ENCODE results near the gene FGF11. TPM values are rescaled to one million over a fixed set of nuclear protein-coding genes. Genes with fewer than 3 reads are reported as not detected.

Gene FGF11
- total RNA-seq, result 2.4 TPM
- long read RNA-seq, partial matches to known transcripts, result 0 of 1 reads
- long read RNA-seq, other reads (novel, unspliced or antisense), result 0 of 1 reads

GRCh38 chr17:7439462-7440112 is at the start of gene FGF11:
TSS of gene FGF11 (plus strand) at chr17:7439512. CDS start at chr17:7439621, 109 bp downstream.
- DNase-seq (ENCODE audit: low spot score), result no peak

GRCh38 chr17:7389924-7390910 is 49.1 kb upstream of the FGF11 start:
- no peak for DNase-seq (ENCODE audit: low spot score)

DNA sequence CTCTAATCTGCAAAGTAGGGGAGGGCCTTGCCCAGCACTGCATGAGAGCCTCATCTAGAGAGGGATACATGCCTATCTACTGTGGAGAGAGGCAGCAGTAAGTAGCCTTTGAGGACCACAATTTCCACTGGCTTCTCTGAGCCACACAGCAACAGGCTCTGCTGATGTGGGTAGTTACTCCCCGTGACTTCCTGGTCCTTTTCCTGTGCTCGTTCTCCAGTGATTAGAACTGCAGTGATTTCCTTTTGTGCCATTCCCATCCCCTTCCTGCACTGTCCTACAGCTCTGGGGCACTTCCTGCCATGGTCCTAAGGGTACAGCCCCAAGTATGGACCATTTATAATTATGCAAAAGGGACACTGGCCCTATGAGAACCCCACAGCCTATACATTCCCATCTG is 48.0 kb upstream of the FGF11 start:
- DNase-seq (ENCODE audit: low spot score), result no peak

DNA sequence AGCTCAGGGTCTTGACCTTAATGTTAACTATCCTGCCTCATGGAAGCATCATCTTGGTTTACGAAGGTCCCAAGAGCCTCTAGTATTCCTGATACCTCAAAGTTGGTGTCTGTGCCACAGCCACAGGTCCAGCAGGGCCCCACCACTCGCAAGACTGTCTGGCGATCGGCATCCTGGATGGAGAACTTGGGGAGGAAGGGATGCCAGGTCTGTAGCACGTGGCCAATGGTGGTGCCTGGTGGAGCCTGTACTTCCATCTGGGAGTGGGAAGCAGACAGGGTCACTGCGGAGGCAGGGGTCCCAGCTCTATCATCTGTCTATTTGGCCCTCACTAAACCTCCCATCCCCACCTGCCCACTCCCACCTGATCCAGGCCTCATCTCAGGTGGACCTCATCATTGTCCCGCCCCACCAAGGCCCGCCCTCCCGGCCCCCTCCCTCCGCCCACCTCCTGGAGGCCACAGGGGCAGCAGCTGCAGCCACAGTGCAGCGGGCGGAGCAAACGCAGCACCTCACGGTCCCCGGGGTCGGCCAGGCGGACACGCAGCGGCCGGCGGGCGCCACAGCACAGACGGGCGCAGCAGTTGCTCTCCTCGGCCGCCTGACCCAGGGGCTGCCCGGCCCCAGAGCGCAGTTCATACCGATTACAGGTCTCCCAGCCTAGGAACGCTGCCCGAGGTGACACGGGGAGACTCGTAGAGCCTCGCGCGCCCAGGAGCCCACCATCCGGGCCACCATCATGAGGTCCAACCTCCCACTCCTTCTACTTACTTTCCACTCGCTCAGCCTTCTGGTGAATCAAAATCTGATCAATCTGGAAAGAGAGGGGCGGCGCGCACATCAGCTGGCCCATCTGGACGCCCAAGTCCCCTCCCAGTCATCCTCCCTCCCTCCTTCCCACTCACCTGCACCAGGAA is 46.4 kb upstream of the FGF11 start:
- DNase-seq (ENCODE audit: low spot score), result no peak

DNA sequence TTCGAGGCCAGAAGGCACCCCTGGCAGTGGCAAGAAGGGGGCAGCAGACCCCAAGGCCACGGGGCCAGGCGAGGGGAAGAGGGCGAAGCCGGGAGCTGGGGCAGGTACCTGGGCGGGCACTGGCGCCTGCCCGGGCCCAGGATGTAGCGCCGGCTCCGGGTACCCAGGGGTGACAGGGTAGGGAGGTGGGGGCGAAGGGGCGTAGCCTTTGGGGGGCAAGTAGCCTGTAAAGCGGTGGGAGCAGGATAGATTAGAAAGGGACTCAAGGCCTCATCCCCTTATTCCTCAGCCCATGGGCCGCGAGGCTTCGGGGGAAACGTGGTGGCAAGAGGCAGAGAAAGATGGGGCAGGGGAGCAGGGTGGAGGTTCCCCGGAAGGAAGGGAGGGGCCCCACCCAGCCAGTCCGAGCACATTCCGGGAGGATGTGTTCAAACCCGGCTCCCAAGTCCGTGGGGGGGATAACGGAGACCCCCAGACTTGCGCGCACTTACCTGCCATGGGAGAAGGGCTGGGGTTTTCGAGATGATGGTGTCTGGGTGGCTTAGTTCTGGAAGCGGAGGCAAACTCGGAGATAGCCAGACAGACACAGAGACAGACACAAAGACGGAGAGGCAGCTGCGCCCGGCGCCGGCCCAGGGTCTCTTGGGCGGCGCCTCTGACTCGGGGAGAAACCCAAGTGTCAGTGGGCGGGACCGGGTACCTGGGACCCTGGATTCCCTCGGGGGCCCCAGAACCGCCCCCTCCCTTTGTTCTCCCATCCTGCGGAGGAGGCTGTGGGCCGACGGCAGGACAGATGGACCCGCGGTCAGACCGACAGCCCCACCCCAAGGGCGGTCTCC is 45.5 kb upstream of the FGF11 start:
- DNase-seq (ENCODE audit: low spot score), result no peak

DNA sequence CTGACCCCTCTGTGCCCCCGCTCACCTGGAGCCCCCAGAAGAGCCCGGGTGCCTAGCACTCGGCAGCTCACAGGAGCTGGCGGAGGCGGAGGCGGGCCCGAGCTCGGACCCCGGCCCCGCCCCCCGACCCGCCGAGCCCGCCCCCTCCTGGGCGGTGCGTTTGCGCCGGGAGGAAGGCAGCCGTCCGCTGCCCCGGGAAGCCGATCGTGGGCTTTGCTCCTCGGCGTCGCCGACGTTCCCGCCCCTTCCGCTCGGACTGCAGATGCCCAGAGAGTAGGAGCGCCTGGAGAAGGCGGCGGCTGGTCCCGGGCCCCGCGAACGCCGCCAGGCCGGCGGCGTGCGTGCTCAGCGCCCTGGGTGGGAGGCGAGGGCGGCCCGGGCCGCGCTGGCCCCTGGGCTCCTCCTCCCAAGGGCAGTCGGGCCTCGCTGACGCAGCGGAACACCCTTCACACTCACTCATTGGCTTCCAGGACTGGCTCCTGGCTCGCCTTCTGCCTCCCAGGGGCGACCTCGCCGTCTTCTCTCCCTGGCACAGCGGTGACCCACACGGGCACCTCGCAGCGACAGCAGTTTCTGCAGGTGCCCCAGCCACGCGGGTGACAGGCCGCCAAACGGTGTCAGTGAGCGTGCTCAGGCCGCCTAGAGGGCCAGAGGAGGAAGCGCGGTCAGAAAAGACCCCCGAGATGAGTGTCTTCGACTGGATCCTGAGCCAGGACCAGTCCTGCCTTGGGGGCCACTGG is 44.7 kb upstream of the FGF11 start, which contains the start of gene PLSCR3:
Gene PLSCR3 (minus strand): TSS at position 74 of the 740 bp plus-strand sequence. CDS start 415 bp downstream, outside the sequence.
- peak; percentile 95 for DNase-seq (ENCODE audit: low spot score)

GRCh38 chr17:7396147-7396546 is 43.2 kb upstream of the FGF11 start:
- DNase-seq (ENCODE audit: low spot score), result no peak

DNA sequence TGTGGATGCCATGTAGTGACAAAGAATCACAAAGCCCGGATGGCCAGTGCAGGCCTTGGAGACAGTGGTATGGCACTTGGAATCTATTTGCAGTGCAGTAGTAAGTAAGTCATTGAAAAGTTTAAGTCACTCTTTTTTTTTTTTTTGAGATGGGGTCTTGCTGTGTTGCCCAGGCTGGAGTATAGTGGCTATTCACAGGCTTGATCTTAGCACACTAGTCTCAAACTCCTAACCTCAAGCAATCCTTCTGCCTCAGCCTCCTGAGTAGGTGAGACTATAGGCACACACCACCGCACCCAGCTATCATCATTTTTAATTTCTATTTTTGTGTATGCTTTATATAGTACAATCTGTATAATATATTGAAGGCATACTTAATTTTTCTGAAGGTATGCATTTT is 40.7 kb upstream of the FGF11 start:
- no peak for DNase-seq (ENCODE audit: low spot score)

DNA sequence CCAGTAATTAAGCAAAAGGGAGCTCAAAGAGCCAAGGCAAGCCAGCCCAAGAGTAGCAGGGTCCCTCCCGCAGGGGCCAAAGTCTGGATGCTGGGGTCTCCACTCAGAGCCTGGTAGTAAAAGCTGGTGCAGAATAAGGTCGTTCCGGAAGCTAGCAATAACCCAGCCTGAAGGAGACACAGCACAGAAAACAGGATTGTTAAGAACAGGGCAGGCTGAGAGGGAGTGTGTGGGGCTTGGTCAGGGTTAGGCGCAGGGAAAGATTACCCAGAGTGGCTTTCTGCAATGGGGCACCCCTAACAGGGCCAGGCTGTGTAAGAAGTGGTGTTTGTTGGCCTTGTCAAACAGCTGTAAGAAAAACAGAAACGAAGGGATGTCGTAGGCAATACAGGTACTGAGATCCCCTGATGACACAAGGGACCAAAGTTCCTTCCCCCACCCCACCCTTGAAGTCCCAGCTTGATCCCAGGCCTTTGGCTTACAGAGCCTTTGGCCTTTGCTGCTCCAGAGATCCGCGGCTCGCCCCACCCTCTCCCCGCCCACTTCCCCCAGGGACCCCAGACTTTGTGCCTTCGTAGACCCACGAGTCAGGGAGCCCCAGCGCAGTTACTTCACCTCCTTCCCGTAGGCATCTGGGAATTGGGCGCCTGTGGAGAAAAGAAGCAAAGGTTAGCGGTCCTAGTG is 36.1 kb upstream of the FGF11 start:
- no peak for DNase-seq (ENCODE audit: low spot score)

- DNase-seq (ENCODE audit: low spot score), result no peak
Observed at GRCh38 chr17:7403727-7403976, 35.7 kb upstream of the FGF11 start.

DNA sequence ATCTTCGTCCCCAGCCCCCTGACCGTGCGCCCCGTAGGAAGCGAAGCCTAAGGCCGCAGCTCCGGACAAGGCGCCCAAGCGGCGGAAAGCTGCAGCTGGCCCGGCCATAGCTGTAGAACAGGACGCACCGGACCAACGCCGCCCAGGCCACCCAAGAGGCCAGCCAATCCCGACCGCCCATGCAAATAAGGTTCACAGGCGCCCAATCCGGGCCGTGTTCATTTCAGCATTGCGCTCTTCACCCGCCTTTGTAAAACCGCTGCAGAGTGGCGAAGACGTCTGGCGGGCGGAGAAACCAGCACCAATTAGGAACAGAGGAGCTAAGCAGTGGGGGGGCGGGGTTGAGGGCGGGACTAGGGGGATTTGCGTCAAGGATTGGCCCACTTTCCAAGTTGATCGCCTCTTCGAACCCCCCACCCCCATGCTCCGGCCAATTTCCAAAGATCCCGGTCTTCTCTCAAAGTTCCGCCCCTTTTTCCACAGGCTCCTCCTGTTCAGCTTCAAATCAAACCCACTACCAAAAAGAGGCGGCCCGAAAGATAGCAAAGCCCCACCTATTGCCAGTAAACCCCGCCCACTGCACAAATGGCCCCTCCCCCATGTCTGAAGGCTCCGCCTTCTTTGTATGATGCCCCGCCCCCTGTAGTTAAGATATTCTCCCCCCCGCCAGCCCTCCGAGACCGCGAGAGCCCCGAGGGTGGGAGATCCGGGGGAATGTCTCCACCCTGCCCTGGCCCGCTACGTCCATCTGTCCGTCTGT is 35.2 kb upstream of the FGF11 start, which contains the start of gene TMEM256:
Gene TMEM256 (minus strand): TSS at position 121 of the 760 bp plus-strand sequence. CDS start 13 bp downstream, at position 108.
- peak; percentile 98 for DNase-seq (ENCODE audit: low spot score)

DNA sequence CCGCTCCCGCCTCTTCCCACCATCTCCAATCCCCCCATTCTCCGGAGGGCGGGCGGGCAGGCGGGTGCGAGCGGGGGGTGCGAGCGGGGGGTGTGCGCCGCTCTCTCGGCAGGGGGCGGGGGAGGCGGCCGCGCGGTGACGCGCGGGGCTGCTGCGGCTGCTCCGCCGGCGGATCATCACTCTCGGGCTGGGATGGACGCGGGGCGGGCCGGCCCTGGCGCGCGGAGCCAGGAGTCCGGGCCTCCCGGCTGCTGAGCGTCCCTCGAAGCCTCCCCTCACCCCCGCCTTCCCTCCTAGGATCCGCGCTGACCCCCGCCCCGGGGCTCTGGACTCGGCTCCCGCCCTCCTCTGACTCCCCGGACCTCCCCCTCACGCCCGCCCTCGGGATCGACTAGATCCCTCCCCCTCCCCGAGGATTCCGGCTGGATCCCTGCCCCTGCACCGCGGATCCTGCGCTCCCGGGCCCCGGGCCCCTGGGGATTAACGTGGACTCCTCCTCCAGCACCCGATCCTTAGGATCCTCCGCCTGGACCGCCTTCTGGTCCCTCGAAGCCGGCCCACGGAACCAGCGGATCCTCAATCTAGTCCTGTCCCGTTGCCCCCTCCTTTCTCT is 34.5 kb upstream of the FGF11 start:
- no peak for DNase-seq (ENCODE audit: low spot score)

DNA sequence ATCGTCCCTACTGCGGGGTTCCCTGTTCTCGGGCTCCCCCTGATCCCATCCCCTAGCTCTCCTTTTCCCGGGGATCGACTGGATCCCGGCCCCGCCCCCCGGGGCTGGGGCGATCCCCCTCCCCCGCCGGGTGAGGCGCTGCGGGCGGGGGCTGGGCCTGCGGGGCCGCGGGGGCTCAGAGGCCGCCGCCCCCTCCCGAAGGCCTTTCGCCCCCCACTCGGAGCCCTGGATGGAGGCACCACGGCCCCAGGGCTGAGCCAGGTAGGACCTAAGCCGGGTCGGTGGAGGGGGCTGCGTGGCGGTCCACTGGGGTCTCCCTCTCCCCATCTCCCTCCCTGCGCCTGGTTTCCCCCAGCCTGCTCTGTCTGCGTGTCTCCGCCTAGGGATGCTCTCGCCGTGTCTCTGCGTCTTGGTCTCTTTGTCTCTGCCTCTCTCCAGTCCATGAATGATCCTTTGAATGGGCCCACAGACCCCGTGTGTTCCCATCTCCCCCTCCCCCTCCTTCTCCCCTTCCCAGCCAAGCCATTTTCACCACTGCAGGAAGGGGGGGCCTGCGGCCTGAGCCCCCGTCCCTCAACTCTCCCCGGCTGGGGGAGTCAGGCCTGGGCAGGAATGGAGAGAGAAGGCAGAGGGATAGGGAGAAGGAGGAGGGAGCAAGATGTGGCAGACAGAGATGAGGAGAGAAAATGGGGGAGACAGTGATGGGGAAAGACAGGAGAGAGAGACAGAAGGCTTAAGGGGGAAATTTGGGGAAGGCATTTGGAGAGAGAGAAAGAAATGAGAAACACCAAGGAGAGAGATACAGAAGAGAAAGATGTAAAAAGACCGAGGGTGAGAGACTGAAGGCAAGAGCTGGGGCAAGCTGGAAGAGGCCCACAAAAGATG is 33.7 kb upstream of the FGF11 start:
- DNase-seq (ENCODE audit: low spot score), result no peak

DNA sequence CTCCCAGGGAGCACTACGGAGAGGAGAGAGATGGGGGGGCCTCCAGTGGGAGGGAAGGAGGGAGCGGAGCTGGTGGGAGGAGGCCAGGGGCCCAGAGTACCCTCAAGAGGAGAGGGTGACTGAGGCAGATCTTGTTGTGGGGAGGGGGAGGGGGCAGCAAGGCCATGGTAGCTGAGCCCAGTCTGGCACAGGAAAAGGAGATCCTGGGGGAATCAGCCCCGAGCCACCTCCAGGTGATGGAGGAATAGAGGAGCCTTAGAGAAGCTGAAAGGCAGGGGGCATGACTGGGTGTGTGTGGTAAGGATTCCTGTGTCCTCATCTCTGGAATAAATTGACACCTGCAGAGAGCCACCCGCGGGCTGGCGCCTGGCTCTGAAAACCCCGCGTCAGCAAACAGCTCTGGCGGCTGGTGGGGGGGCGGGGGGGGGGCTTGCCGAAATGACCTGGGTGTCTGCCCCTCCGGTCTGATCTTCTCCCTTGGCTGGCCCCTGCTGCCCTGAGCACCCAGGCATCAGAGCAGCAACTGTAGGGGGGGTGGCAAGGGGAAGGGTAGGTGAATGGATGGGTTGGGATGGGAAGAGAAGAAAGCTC is 33.0 kb upstream of the FGF11 start:
- no peak for DNase-seq (ENCODE audit: low spot score)

- DNase-seq (ENCODE audit: low spot score), result no peak
Observed at GRCh38 chr17:7407082-7407481, 32.2 kb upstream of the FGF11 start.
